ENCODE results near the gene BAX. TPM values are rescaled to one million over a fixed set of nuclear protein-coding genes. Genes with fewer than 3 reads are reported as not detected.

Gene BAX
- total RNA-seq, 1 donor from 2014 or later = 111 TPM

DNA sequence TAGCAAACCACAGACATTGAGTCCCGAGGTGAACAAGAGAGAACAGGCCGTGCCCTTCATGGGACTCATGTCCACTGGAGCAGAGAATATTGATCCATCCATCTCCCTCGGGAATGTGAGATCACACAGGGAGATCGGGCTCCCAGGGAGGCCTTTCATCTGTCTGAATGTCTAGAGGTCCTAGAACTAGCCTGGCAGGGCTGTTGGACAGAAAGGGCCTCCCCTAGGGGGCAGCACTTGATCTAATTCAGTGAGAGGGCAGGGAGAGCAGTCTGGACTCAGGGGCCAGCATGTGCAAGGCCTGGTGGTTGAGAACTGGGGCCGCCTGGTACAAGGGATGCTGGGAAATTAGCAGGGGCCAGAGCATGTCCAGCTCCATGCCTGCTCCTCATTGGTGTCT lies 43.3 kb downstream of the BAX start:
- ATAC-seq (ENCODE audit: low read depth) (no peak), DNase-seq (no peak)
- H3K9me3 Mint-ChIP-seq = no peaks in the 10 kb centered on the region
- peaks cover 23% of the 10 kb centered on the region for H3K4me1 Mint-ChIP-seq
- TF ChIP-seq, protein P1, sequence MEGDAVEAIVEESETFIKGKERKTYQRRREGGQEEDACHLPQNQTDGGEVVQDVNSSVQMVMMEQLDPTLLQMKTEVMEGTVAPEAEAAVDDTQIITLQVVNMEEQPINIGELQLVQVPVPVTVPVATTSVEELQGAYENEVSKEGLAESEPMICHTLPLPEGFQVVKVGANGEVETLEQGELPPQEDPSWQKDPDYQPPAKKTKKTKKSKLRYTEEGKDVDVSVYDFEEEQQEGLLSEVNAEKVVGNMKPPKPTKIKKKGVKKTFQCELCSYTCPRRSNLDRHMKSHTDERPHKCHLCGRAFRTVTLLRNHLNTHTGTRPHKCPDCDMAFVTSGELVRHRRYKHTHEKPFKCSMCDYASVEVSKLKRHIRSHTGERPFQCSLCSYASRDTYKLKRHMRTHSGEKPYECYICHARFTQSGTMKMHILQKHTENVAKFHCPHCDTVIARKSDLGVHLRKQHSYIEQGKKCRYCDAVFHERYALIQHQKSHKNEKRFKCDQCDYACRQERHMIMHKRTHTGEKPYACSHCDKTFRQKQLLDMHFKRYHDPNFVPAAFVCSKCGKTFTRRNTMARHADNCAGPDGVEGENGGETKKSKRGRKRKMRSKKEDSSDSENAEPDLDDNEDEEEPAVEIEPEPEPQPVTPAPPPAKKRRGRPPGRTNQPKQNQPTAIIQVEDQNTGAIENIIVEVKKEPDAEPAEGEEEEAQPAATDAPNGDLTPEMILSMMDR (IDR thresholded peaks at IDR 0.05) = no peak
- peaks cover 26% of the 10 kb centered on the region for H3K36me3 Mint-ChIP-seq (ENCODE audit: low read depth)
- ChIA-PET CTCF (interaction anchor here (1.6 kb wide), 1 partner anchor 100 kb away, joined by 4 read pairs; no protein-coding TSS in a partner anchor), POLR2A (interaction anchor here (0.5 to 0.6 kb wide), 3 partner anchors 18 to 86 kb away, joined by 3 to 7 read pairs (median 4); no protein-coding TSS in a partner anchor)
- no peak overlapping the region for H3K4me3 Mint-ChIP-seq
- no peak overlapping the region for H3K27ac Mint-ChIP-seq
- intact Hi-C loops (cut with micrococcal nuclease) = loop anchor here (2.0 to 10.0 kb wide), 4 partner anchors 77 to 877 kb away; partner anchors contain the start of genes AKT1S1, C19orf73, LIN7B and PPFIA3
- H3K27me3 Mint-ChIP-seq = no peaks in the 10 kb centered on the region

DNA sequence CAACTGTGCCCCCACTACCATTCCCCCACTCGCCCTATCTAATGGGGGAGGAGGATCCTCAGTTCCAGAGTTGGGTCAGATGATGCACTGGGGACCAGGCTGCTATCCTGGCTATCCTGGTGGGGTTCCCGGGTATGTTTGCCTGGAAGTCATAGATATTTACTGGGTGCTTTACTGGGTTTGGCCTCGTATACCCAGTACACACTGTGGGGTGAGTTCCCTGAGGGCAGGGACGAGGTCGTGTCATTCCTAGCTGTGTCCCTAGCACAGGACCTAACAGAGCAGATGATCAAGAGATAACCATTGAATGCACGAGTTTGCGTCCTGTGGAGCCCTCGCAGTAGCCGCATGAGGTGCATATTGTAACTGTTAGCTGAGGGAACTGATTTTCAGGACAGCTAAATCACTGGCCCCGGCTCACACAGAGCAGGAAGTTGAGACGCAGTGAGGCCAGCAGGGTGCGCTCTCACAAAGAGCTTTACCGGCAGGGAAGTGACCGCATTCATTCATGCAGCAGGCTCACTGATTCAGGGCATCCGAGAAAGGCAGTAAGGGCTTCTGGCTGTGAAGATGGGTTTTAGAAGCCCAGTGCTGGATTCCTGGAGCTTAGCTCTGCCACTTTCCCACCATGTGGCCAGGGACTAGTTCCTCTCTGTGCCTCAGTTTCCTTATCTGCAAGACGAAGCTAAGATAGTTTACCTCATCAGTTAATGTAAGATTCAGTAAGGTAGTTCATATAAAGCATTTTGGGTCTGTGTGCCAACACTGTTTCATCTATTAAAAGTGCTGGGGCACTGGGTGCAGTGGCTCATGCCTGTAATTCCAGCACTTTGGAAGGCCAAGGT lies 45.0 kb downstream of the BAX start:
- peak; percentile 41 for DNase-seq
- peak; percentile 86 for ATAC-seq (ENCODE audit: low read depth)
- intact Hi-C loops (cut with micrococcal nuclease) = loop anchor here (1.0 to 10.0 kb wide), 5 partner anchors 75 to 875 kb away; partner anchors contain the start of genes AKT1S1, C19orf73, LIN7B and PPFIA3
- Mint-ChIP-seq H3K4me1 (peaks cover 11% of the 10 kb centered on the region), H3K4me3 (no peak overlapping the region), H3K27me3 (no peaks in the 10 kb centered on the region), H3K9me3 (no peaks in the 10 kb centered on the region), H3K27ac (no peak overlapping the region), H3K36me3 (ENCODE audit: low read depth) (peaks cover 34% of the 10 kb centered on the region)
- CTCF ChIA-PET = interaction anchor here (0.7 to 1.7 kb wide), 8 partner anchors 9 to 212 kb away, joined by 3 to 8 read pairs (median 4); no protein-coding TSS in a partner anchor
- POLR2A ChIA-PET = interaction anchor here (0.6 to 1.1 kb wide), 2 partner anchors 26 to 128 kb away, joined by 4 to 5 read pairs; partner anchors contain the start of gene PPP1R15A
- TF ChIP-seq, protein P1 (IDR thresholded peaks at IDR 0.05) = no peak

DNA sequence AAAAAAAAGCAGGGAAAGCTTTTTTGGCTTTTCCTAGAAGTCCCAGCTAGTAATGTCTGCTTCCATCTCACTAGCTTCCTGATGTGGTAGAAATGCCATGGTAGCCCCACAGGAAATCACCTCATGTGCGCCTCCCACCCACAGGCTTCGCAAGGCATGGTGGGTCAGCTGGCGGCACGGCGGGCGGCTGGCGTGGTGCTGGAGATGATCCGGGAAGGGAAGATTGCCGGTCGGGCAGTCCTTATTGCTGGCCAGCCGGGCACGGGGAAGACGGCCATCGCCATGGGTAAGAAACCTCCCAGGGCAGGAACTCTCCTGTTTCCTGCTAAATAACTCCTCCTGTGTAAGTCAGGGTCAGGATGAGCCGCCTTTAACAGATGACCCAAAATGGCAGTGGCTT lies 49.5 kb downstream of the BAX start:
- CTCF ChIA-PET = interaction anchor here (1.5 kb wide), 1 partner anchor 11 kb away, joined by 5 read pairs; the partner anchor contains the start of gene GYS1
- intact Hi-C loops (cut with micrococcal nuclease) = no loop called here
- no peak for DNase-seq
- TF ChIP-seq, protein P1 (IDR thresholded peaks at IDR 0.05) = no peak
- no peak for ATAC-seq (ENCODE audit: low read depth)
- Mint-ChIP-seq H3K4me1 (peaks cover 2% of the 10 kb centered on the region), H3K36me3 (ENCODE audit: low read depth) (peaks cover 57% of the 10 kb centered on the region), H3K27me3 (no peaks in the 10 kb centered on the region), H3K4me3 (no peak overlapping the region), H3K27ac (no peak overlapping the region), H3K9me3 (no peaks in the 10 kb centered on the region)
- POLR2A ChIA-PET = interaction anchor here (0.6 to 0.7 kb wide), 4 partner anchors 8 to 507 kb away, joined by 3 to 7 read pairs (median 3); no protein-coding TSS in a partner anchor

DNA sequence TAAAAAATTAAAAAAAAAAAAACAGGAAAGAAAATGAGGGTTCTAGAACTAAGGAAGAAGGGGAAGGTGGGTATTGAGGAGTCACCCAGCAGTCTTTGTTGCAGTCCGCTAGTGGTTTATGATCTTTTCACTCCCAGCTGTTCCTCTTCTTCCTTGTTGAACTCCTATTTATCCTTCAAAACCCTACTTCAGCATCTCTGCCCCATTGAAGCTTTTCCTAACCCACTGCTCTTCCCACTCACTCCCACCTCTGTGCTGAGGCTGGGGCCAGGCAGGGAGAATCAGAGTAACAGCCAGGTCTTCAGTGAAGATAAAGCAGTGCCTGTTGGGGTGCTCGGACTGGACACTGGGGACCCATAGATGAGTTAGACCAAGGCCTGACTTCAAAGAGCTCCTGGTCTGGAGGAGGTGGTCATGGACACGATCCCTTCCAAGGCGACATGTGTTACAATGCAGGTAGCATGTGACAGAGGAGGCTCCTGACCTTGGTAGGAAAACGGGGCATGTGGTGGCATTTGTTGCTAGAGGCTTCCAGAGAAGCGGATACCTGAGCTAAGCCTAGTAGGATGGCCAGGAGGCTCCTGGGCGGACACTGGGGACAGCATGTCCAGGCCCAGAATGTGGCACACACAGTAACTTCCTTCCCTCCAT lies 50.4 kb downstream of the BAX start:
- ATAC-seq (ENCODE audit: low read depth) (no peak), DNase-seq (no peak)
- H3K27ac Mint-ChIP-seq = no peak overlapping the region
- peaks cover 58% of the 10 kb centered on the region for H3K36me3 Mint-ChIP-seq (ENCODE audit: low read depth)
- ChIA-PET POLR2A (no interaction called here), CTCF (no interaction called here)
- H3K27me3 Mint-ChIP-seq = no peaks in the 10 kb centered on the region
- no peaks in the 10 kb centered on the region for H3K4me1 Mint-ChIP-seq
- TF ChIP-seq, protein P1 (IDR thresholded peaks at IDR 0.05) = no peak
- H3K9me3 Mint-ChIP-seq = no peaks in the 10 kb centered on the region
- intact Hi-C loops (cut with micrococcal nuclease) = no loop called here
- no peak overlapping the region for H3K4me3 Mint-ChIP-seq

Data from activated B cell treated with CpG ODN at 0.5 μM for 24 hours (primary cell).